Measurements from ENCODE around the gene ARIH2.
"Not testable (repeated sequence)": the region's sequence is repeated elsewhere in the genome, so short reads cannot be mapped to it uniquely, and the experiment has no call there.

Gene ARIH2

GRCh38 chr3:48997714-48998637 lies 79.3 kb downstream of the ARIH2 start:
- DNase-seq (ENCODE audit: low read depth, low spot score), result no peak
- no peak overlapping the region for H3K27ac ChIP-seq

GRCh38 chr3:48999085-48999858 lies 80.6 kb downstream of the ARIH2 start:
- no peak overlapping the region for H3K27ac ChIP-seq
- no peak for DNase-seq (ENCODE audit: low read depth, low spot score)

- DNase-seq (ENCODE audit: low read depth, low spot score), result no peak
- H3K27ac ChIP-seq, result no peak overlapping the region
Observed at GRCh38 chr3:49001155-49001554, 82.5 kb downstream of the ARIH2 start.

GRCh38 chr3:49004352-49005302 lies 86.0 kb downstream of the ARIH2 start:
- no peak overlapping the region for H3K27ac ChIP-seq
- no peak for DNase-seq (ENCODE audit: low read depth, low spot score)

GRCh38 chr3:49005303-49005680 lies 86.7 kb downstream of the ARIH2 start:
- no peak for DNase-seq (ENCODE audit: low read depth, low spot score)
- H3K27ac ChIP-seq, result no peak overlapping the region

GRCh38 chr3:49005998-49006397 lies 87.4 kb downstream of the ARIH2 start:
- H3K27ac ChIP-seq, result no peak overlapping the region
- no peak for DNase-seq (ENCODE audit: low read depth, low spot score)

- DNase-seq (ENCODE audit: low read depth, low spot score), result no peak
- H3K27ac ChIP-seq, result peak overlapping the region; percentile 84
Observed at GRCh38 chr3:49006408-49007067, 87.9 kb downstream of the ARIH2 start.

- DNase-seq (ENCODE audit: low read depth, low spot score), result peak; percentile 89
- H3K27ac ChIP-seq, result peak within 1 kb of the TSS; percentile 84
Observed at GRCh38 chr3:49007068-49007770, 88.6 kb downstream of the ARIH2 start, which contains the start of gene WDR6. WDR6 (plus strand) TSS chr3:49007391; CDS start chr3:49007432, 41 bp downstream.

- peak overlapping the region; percentile 84 for H3K27ac ChIP-seq
- DNase-seq (ENCODE audit: low read depth, low spot score), result no peak
Observed at GRCh38 chr3:49007771-49008528, 89.3 kb downstream of the ARIH2 start.

GRCh38 chr3:49008627-49009026 lies 90.0 kb downstream of the ARIH2 start:
- DNase-seq (ENCODE audit: low read depth, low spot score), result not testable (repeated sequence)
- peak overlapping the region; percentile 84 for H3K27ac ChIP-seq

- no peak for DNase-seq (ENCODE audit: low read depth, low spot score)
- no peak overlapping the region for H3K27ac ChIP-seq
Observed at GRCh38 chr3:49009396-49009795, 90.8 kb downstream of the ARIH2 start.

GRCh38 chr3:49012441-49013017 lies 93.9 kb downstream of the ARIH2 start:
- peak overlapping the region; percentile 7 for H3K27ac ChIP-seq

GRCh38 chr3:49013113-49013737 lies 94.6 kb downstream of the ARIH2 start:
- peak overlapping the region; percentile 7 for H3K27ac ChIP-seq

More at GRCh38 chr3:49012441-49013017, 93.9 kb downstream of the ARIH2 start:
- no peak for DNase-seq (ENCODE audit: low read depth, low spot score)

GRCh38 chr3:49013738-49014660 lies 95.4 kb downstream of the ARIH2 start:
- DNase-seq (ENCODE audit: low read depth, low spot score), result no peak
- H3K27ac ChIP-seq, result no peak overlapping the region

More at GRCh38 chr3:49013113-49013737, 94.6 kb downstream of the ARIH2 start:
- no peak for DNase-seq (ENCODE audit: low read depth, low spot score)

- no peak for DNase-seq (ENCODE audit: low read depth, low spot score)
- peak overlapping the region; percentile 34 for H3K27ac ChIP-seq
Observed at GRCh38 chr3:49015072-49015471, 96.4 kb downstream of the ARIH2 start.

- no peak for DNase-seq (ENCODE audit: low read depth, low spot score)
- peak overlapping the region; percentile 34 for H3K27ac ChIP-seq
Observed at GRCh38 chr3:49015765-49016164, 97.1 kb downstream of the ARIH2 start.

All from epithelial cell of prostate (primary cell).